ENCODE measurements around the gene ATP6V0E1.

ATP6V0E1 gene

DNA sequence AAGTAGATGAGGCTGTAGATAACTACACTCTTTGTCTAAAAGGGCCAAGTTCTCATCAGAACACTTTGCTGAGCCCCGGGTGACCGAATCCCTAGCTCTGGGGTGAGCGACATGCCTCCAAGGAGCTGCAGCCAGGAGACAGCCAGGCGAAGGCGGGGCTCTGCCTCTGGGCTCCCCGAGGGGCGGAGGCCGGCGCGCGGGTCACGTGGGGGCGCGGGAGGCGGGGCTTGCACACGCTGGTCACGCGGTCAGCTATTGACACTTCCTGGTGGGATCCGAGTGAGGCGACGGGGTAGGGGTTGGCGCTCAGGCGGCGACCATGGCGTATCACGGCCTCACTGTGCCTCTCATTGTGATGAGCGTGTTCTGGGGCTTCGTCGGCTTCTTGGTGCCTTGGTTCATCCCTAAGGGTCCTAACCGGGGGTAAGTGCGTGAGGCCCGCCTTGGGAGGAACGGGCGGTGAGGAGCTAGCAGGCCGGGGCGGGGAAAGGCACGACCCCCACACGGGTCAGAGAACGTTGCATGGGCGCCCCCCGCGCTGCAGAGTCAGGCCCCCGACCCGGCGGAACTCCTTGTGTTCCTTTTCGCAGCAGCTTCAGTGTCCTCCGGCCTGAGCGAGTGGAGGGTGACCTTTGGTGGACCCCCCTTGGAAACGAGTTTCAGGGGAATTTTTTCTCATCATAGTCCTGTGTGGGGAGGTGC lies at the start of gene ATP6V0E1:
Gene ATP6V0E1 (plus strand): TSS at position 230 of the 702 bp plus-strand sequence. CDS start 90 bp downstream, at position 320.
- DNase-seq (ENCODE audit: low spot score): peak; percentile 91

DNA sequence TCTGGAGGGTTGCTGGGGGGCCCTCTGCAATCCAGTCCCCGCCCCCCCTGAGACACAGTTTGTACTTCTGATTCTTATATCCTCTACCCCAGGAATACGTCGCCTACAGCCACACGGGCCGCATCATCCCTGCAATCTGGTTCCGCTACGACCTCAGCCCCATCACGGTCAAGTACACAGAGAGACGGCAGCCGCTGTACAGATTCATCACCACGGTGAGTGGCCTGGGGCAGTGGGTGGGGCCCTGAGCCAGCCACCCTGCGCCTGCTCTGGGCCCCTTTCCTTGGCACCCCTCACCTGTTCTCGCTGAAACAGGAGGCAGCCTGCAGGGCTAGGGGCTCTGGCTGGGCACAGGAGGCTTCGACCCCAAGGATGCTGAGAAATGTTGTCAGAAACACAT lies 48.5 kb upstream of the ATP6V0E1 start:
- DNase-seq (ENCODE audit: low spot score): no peak

- DNase-seq (ENCODE audit: low spot score): no peak
Measured at GRCh38 chr5:172936401-172936800, 47.2 kb upstream of the ATP6V0E1 start.

DNA sequence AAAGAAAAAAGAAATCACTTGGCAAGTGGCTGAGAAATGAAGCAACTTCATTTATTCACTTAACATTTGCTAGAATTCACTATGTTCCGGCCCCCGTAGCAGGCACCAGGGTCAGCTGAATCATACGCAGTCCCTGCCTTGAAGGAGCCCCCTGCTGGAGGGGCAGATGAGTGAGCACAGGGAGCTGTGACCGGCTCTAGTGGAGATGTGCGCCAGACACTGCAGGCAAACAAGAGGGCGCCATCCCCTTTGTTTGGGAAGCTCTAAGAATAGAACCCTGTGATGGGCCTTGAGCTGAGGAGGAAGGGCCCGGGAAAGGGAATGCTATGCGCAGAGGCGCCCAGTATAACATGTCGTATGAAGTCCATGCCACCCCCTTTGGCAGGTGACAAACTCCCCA lies 44.5 kb upstream of the ATP6V0E1 start:
- DNase-seq (ENCODE audit: low spot score): no peak

DNA sequence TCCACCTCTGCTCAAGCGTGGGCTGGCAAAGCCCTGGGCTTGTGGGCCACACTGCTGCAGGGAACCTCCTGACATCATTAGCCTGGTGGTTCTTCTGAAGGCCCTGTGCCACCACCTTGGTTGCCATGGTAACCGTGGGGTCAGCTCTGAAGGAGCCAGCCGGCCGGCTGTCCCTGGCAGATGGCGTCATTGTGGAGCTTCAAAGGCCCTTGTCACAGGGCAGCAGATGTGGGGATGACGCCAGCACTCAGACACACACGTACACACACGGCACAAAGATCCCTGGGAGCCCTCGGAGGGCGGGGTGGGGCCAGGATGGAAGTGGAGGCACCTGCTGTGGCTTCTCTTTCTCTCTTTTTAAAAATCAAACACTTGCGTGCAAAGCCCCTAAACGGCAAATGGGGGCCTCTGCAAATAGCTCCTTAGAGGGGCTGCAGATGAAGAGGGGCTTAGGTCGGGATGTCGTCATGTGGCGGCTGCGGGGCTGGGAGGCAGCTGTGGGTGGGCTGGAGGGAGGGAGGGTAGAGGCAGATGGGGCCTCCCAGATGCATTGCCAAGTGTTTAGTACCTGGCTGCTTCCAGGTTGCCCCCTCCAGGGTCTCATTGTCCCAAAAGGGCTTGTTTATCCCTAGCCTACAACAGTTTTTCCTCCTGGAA lies 43.8 kb upstream of the ATP6V0E1 start:
- peak; percentile 46 for DNase-seq (ENCODE audit: low spot score)

GRCh38 chr5:172940268-172941066 lies 43.1 kb upstream of the ATP6V0E1 start:
- DNase-seq (ENCODE audit: low spot score): no peak

DNA sequence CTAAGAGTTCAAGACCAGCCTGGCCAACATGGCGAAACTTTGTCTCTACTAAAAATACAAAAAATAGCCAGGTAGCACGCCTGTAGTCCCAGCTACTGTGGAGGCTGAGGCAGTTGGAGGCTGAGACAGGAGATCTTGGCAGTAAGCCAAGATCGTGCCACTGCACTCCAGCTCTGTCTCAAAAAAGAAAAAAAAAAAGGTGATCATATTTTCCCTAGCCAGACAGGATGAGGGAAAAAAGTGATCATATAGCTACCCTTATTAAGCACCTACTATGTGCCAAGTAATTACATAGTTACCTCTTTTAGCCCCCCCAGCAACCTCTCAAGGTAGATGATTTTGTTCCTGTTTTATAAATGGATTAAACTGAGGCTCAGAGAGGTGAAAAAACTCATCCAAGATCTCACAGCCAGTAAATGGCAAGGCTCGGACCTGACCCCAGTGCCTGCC lies 42.5 kb upstream of the ATP6V0E1 start:
- no peak for DNase-seq (ENCODE audit: low spot score)

GRCh38 chr5:172942556-172942955 lies 41.0 kb upstream of the ATP6V0E1 start:
- DNase-seq (ENCODE audit: low spot score): no peak

GRCh38 chr5:172943283-172943841 lies 40.2 kb upstream of the ATP6V0E1 start:
- DNase-seq (ENCODE audit: low spot score): no peak

DNA sequence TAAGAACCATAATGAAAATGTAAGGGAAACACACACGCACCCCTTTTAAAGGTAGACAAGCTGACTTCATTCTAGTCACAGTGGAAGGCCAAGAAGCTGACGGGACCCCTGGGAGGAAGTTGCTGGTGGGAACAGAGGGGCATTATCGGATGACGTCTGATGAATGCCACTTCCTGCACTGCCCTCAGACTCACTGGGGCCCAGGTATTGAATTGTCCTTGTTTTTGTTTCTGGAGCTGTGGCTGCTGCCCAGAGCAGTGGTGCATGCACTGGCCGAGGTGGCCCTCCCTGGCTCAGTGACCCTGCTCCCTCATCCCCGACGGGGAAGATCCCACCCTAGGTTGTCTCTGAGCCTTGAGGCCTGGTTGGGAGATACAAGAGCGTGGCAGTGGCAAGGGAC lies 39.7 kb upstream of the ATP6V0E1 start:
- no peak for DNase-seq (ENCODE audit: low spot score)

DNA sequence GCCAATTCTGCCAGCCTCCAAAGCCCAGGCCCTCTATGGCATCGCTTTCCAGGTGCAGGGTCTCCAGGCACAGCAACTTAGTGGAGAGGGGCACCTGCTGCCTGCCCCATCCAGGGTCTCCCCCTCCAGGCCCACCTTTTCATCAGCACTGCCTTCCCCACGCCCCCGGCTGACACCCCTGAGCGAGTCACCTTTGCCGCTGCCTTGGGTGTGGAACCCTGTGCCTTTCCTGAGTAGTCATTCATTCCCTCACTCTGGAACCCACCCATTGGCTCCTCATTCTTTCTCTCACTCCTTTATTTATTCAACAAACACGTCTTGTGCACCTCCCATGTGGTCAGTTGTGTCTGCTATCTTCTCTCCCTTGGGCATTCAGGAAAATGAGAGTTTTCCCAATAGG lies 38.8 kb upstream of the ATP6V0E1 start:
- DNase-seq (ENCODE audit: low spot score): no peak

DNA sequence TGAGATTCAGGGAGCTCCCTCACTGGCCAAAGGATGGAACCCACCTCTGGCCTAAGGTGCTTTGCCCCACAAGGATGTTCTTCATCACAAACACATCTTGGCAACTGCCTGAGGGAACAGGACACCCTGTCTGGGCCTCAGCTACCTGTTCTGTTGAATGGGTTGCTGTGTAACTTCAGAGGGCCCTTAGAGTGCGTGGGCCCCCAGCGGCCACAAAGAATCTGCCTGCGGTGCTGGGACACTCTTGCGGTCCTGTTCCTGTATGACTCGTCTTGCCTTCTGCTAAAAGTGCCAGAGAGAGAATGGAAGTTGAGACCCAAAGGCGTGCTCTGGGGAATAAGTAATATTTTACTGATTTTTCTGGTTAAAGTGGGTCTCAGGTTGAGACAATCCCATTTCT lies 38.4 kb upstream of the ATP6V0E1 start:
- DNase-seq (ENCODE audit: low spot score): no peak

DNA sequence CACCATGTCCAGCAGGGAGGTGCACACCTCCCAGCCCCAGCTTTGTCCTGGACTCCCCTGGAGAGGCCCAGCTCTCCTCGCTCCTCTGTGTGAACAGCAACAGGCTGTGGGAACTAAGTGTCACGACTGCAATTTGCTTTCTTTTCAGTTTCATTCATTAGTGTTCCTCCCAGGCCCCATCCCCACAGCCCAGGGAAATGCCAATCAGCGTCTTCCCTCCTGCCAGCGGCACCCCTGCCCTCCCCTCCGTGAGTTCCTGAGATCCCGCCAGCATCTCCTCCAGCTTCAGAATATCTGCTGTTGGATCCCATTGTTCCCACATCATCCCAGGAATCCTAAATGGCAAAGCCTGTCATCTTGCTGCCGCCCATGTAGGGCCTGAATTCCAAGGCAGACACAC lies 37.4 kb upstream of the ATP6V0E1 start:
- no peak for DNase-seq (ENCODE audit: low spot score)

DNA sequence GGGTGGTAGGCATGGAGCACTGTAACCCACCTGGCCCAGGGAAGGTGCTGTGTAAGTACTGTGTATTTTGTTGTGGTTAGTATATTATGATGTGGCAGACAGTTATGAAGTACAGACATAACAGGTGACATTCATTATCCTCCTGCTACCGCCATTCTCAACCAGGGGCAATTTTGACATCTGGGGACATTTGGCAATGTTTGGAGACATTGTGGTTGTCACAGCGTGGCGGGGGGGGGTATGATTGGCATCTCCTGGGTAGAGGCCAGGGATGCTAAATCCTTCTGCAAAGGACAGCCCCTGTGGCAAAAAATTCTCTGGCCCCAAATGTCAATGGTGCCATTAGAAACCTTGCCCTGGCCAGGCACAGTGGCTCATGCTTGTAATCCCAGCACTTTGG lies 34.1 kb upstream of the ATP6V0E1 start:
- DNase-seq (ENCODE audit: low spot score): no peak

- DNase-seq (ENCODE audit: low spot score): no peak
Measured at GRCh38 chr5:172950176-172950965, 33.2 kb upstream of the ATP6V0E1 start.

GRCh38 chr5:172951371-172952033 lies 32.1 kb upstream of the ATP6V0E1 start:
- DNase-seq (ENCODE audit: low spot score): no peak

GRCh38 chr5:172952034-172952511 lies 31.5 kb upstream of the ATP6V0E1 start:
- DNase-seq (ENCODE audit: low spot score): no peak

GRCh38 chr5:172953776-172954675 lies 29.5 kb upstream of the ATP6V0E1 start:
- no peak for DNase-seq (ENCODE audit: low spot score)

- no peak for DNase-seq (ENCODE audit: low spot score)
Measured at GRCh38 chr5:172954751-172955159, 28.8 kb upstream of the ATP6V0E1 start.

GRCh38 chr5:172956228-172956627 lies 27.3 kb upstream of the ATP6V0E1 start:
- no peak for DNase-seq (ENCODE audit: low spot score)

Measured in pons (tissue), 1 donor.